ENCODE measurements around the gene FAM124A. TPM values are rescaled to one million over a fixed set of nuclear protein-coding genes. Genes with fewer than 3 reads are reported as not detected.

The FAM124A gene
- total and polyA plus RNA-seq, 2 donors (not counting 3 experiments of a cell fraction or from before 2014, with no cell fraction given), result 3.8 to 9.9 TPM

DNA sequence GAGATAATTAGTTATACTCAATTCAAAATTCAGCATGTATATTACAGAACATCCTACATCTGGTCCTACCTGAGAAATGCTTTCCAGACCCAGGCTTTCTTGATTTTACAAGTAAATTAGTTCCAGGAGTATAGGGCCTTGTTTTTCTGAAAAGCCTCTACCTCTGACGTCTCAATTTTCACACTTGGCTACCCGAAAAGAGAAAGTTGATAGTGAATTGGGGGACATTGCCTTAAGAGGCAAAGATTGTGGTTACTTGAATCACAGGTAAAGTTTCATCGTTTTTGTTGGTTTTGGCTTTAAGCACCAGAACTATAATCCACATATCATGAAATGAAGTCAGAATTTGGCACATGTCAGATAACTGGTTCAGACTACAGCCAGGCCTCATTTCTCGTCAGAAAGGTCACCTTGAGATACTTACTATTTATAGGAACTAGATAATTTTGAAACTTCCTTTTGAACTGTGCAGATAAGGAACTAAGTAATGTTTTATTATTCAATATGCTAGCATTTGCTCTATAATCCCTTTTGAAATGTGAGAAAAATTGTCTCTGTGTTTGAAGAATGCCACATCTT, 30.8 kb downstream of the FAM124A start:
- no peaks in the 10 kb centered on the region for H3K4me1 ChIP-seq (ENCODE audit: control insufficient read depth, extremely low read depth, insufficient read depth, low read length)
- no peak overlapping the region for H3K27ac ChIP-seq (ENCODE audit: insufficient read depth, low read depth, low read length)
- H3K4me2 ChIP-seq (ENCODE audit: insufficient read depth, low read length), result no peak overlapping the region
- DNase-seq (ENCODE audit: low read depth, low spot score) (no peak), FAIRE-seq (no peak)
- no peak overlapping the region for H3K9ac ChIP-seq (replicated peaks; ENCODE audit: extremely low read depth, insufficient read depth, low read length)
- intact Hi-C loops (cut with micrococcal nuclease), result no loop called here
- H3K27me3 ChIP-seq (ENCODE audit: control insufficient read depth in 2 of 2, insufficient read depth in 2 of 2, low read length in 2 of 2), result no peaks in the 10 kb centered on the region
- no TSS peak for BruUV-seq (replicated peaks)
- TF ChIP-seq GATA2 (IDR thresholded peaks at IDR 0.05; ENCODE audit: insufficient read depth, insufficient read length, low read depth, low read length) (no peak), POLR2AphosphoS5 (IDR thresholded peaks at IDR 0.05; ENCODE audit: insufficient read depth, low read depth, low read length) (no peak), JUN (IDR thresholded peaks at IDR 0.05; ENCODE audit: borderline replicate concordance, insufficient read depth, insufficient read length, low read depth) (no peak)
- no peaks in the 10 kb centered on the region for H3K9me3 ChIP-seq (replicated peaks; ENCODE audit: control insufficient read depth, insufficient read depth, low read length)
- dilution Hi-C loops (cut with MboI; ENCODE audit: extremely low pct_ligation_motif_present, low sequenced_read_pairs), result no loop called here
- no peaks in the 10 kb centered on the region for H3K9me1 ChIP-seq (replicated peaks; ENCODE audit: control insufficient read depth, extremely low read depth, insufficient read depth, low read length)
- H4K20me1 ChIP-seq (replicated peaks; ENCODE audit: control insufficient read depth, extremely low read depth, insufficient read depth, low read length), result no peaks in the 10 kb centered on the region
- peaks cover 0 to 11% of the 10 kb centered on the region in 2 experiments for H3K36me3 ChIP-seq (ENCODE audit: control insufficient read depth in 2 of 2, extremely low read depth in 1 of 2, insufficient read depth in 2 of 2, low read length in 2 of 2)
- CTCF ChIA-PET, result interaction anchor here (0.7 to 1.8 kb wide), 7 partner anchors 9 to 128 kb away, joined by 3 to 12 read pairs (median 4); no protein-coding TSS in a partner anchor
- no peak overlapping the region for H3K4me3 ChIP-seq (replicated peaks in 1 of 3; ENCODE audit: insufficient read depth in 1 of 3, low read depth in 1 of 3, low read length in 3 of 3)
- POLR2A ChIA-PET, result no interaction called here
- no peaks in the 10 kb centered on the region for H3K79me2 ChIP-seq (ENCODE audit: control insufficient read depth, insufficient read depth, low read length)
- no peak overlapping the region for H2AFZ ChIP-seq (ENCODE audit: low read depth, low read length)

DNA sequence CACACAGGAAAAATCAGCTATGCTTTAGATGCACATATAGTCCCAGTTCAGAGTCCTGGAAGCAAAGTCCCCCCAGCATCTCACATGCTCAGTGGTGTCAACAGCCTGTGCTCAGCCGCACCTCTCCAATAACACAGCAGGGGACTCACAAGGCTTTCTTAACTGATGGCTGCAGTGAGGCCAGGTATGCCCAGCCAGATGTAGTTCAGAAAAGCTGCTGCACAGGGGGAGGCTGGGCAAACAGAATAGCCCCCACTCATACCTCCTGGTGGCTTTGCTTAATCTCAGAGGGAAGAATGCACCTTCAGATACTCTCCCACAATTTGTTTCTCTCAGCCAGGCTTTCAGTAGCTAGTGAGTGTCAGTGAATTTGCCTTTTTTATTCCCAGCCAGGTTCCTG, 33.4 kb downstream of the FAM124A start:
- TF ChIP-seq, protein P1, sequence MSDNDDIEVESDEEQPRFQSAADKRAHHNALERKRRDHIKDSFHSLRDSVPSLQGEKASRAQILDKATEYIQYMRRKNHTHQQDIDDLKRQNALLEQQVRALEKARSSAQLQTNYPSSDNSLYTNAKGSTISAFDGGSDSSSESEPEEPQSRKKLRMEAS (IDR thresholded peaks at IDR 0.05; ENCODE audit: insufficient read depth, insufficient read length), result no peak
- no peak for TF ChIP-seq MYC (IDR thresholded peaks at IDR 0.05; ENCODE audit: low read depth, low read length)
- H3K36me3 ChIP-seq (ENCODE audit: control insufficient read depth in 2 of 2, extremely low read depth in 1 of 2, insufficient read depth in 2 of 2, low read length in 2 of 2), result peaks cover 0 to 11% of the 10 kb centered on the region in 2 experiments
- CTCF ChIA-PET, result interaction anchor here (0.9 to 1.4 kb wide), 3 partner anchors 15 to 130 kb away, joined by 3 to 4 read pairs (median 4); no protein-coding TSS in a partner anchor
- intact Hi-C loops (cut with micrococcal nuclease) (no loop called here), dilution Hi-C loops (cut with MboI; ENCODE audit: extremely low pct_ligation_motif_present, low sequenced_read_pairs) (no loop called here)
- H3K27ac ChIP-seq (ENCODE audit: insufficient read depth, low read depth, low read length), result no peak overlapping the region
- H4K20me1 ChIP-seq (replicated peaks; ENCODE audit: control insufficient read depth, extremely low read depth, insufficient read depth, low read length), result no peaks in the 10 kb centered on the region
- no peak overlapping the region for H3K4me3 ChIP-seq (replicated peaks in 1 of 3; ENCODE audit: insufficient read depth in 1 of 3, low read depth in 1 of 3, low read length in 3 of 3)
- no peaks in the 10 kb centered on the region for H3K79me2 ChIP-seq (ENCODE audit: control insufficient read depth, insufficient read depth, low read length)
- POLR2A ChIA-PET, result no interaction called here
- no peak overlapping the region for H3K9ac ChIP-seq (replicated peaks; ENCODE audit: extremely low read depth, insufficient read depth, low read length)
- H3K4me1 ChIP-seq (ENCODE audit: control insufficient read depth, extremely low read depth, insufficient read depth, low read length), result no peaks in the 10 kb centered on the region
- DNase-seq (ENCODE audit: low read depth, low spot score) (no peak), FAIRE-seq (no peak)
- no peak overlapping the region for H2AFZ ChIP-seq (ENCODE audit: low read depth, low read length)
- H3K9me1 ChIP-seq (replicated peaks; ENCODE audit: control insufficient read depth, extremely low read depth, insufficient read depth, low read length), result no peaks in the 10 kb centered on the region
- no TSS peak for BruUV-seq (replicated peaks)
- H3K9me3 ChIP-seq (replicated peaks; ENCODE audit: control insufficient read depth, insufficient read depth, low read length), result no peaks in the 10 kb centered on the region
- no peaks in the 10 kb centered on the region for H3K27me3 ChIP-seq (ENCODE audit: control insufficient read depth in 2 of 2, insufficient read depth in 2 of 2, low read length in 2 of 2)
- H3K4me2 ChIP-seq (ENCODE audit: insufficient read depth, low read length), result no peak overlapping the region

Data from endothelial cell of umbilical vein (primary cell).